ENCODE results near the gene AMBP.

AMBP gene

DNA sequence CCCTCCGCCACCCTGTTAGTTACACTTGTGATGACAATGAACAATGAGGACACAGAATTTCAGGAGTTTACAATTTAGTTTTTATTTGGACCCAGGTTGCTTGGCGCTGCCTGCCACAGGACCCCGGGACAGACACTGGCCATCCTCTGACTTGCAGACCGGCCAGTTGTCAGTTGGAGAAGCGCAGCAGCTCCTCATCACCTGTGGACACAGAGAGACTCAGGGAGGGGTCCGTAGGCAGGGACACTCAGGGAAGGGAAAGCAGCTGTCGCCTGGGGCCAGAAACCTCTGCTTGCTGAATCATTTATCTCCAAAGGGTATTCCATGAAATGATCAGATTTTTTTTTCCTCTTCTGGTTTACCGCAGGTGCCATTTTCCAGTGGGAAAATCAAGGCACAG lies 18.0 kb downstream of the AMBP start:
- H3K9me2 ChIP-seq (replicated peaks; ENCODE audit: low read depth, low read length), result no peaks in the 10 kb centered on the region
- H3K27me3 ChIP-seq (ENCODE audit: insufficient read depth, low read length, poor library complexity, severe bottlenecking), result no peaks in the 10 kb centered on the region
- TF ChIP-seq EZH2phosphoT487 (IDR thresholded peaks at IDR 0.05; ENCODE audit: borderline replicate concordance), result no peak
- no peak for TF ChIP-seq CTCF (conservative IDR thresholded peaks at IDR 0.05; ENCODE audit: low read length)
- no peaks in the 10 kb centered on the region for H3K36me3 ChIP-seq (ENCODE audit: insufficient read depth, low read length)
- no peak overlapping the region for H2AFZ ChIP-seq (ENCODE audit: low read length)
- H3K4me2 ChIP-seq (ENCODE audit: low read depth, low read length, poor library complexity, severe bottlenecking), result no peak overlapping the region
- no peaks in the 10 kb centered on the region for H3F3A ChIP-seq (ENCODE audit: low read depth)
- no peak overlapping the region for H3K4me3 ChIP-seq (ENCODE audit: low read length, poor library complexity, severe bottlenecking)
- no peak overlapping the region for H3K9ac ChIP-seq (ENCODE audit: low read depth, low read length, poor library complexity, severe bottlenecking)
- no peaks in the 10 kb centered on the region for H3K9me3 ChIP-seq (ENCODE audit: insufficient read depth, low read depth, low read length)
- no peaks in the 10 kb centered on the region for H3K4me1 ChIP-seq (ENCODE audit: insufficient read depth, low read length, poor library complexity, severe bottlenecking)
- H3K79me2 ChIP-seq (ENCODE audit: insufficient read depth, low read length), result no peaks in the 10 kb centered on the region
- H4K20me1 ChIP-seq (ENCODE audit: insufficient read depth, low read length, poor library complexity, severe bottlenecking), result no peaks in the 10 kb centered on the region

GRCh38 chr9:114059047-114059803 lies 18.9 kb downstream of the AMBP start:
- Histone ChIP-seq H3K79me2 (ENCODE audit: insufficient read depth, low read length) (no peaks in the 10 kb centered on the region), H4K20me1 (ENCODE audit: insufficient read depth, low read length, poor library complexity, severe bottlenecking) (no peaks in the 10 kb centered on the region), H3K4me2 (ENCODE audit: low read depth, low read length, poor library complexity, severe bottlenecking) (no peak overlapping the region), H3K4me3 (ENCODE audit: low read length, poor library complexity, severe bottlenecking) (no peak overlapping the region), H3K9ac (ENCODE audit: low read depth, low read length, poor library complexity, severe bottlenecking) (no peak overlapping the region), H3K9me2 (replicated peaks; ENCODE audit: low read depth, low read length) (no peaks in the 10 kb centered on the region), H3K9me3 (ENCODE audit: insufficient read depth, low read depth, low read length) (no peaks in the 10 kb centered on the region), H3K27me3 (ENCODE audit: insufficient read depth, low read length, poor library complexity, severe bottlenecking) (no peaks in the 10 kb centered on the region), H3F3A (ENCODE audit: low read depth) (no peaks in the 10 kb centered on the region), H2AFZ (ENCODE audit: low read length) (no peak overlapping the region), H3K36me3 (ENCODE audit: insufficient read depth, low read length) (no peaks in the 10 kb centered on the region), H3K4me1 (ENCODE audit: insufficient read depth, low read length, poor library complexity, severe bottlenecking) (no peaks in the 10 kb centered on the region)
- TF ChIP-seq CTCF (conservative IDR thresholded peaks at IDR 0.05; ENCODE audit: low read length) (no peak), EZH2phosphoT487 (IDR thresholded peaks at IDR 0.05; ENCODE audit: borderline replicate concordance) (no peak)

- H4K20me1 ChIP-seq (ENCODE audit: insufficient read depth, low read length, poor library complexity, severe bottlenecking), result no peaks in the 10 kb centered on the region
Observed at GRCh38 chr9:114058688-114059046, 19.4 kb downstream of the AMBP start.

More at GRCh38 chr9:114058688-114059046, 19.4 kb downstream of the AMBP start:
- Histone ChIP-seq H3K4me2 (ENCODE audit: low read depth, low read length, poor library complexity, severe bottlenecking) (no peak overlapping the region), H3F3A (ENCODE audit: low read depth) (no peaks in the 10 kb centered on the region), H3K79me2 (ENCODE audit: insufficient read depth, low read length) (no peaks in the 10 kb centered on the region), H3K4me3 (ENCODE audit: low read length, poor library complexity, severe bottlenecking) (no peak overlapping the region), H3K27me3 (ENCODE audit: insufficient read depth, low read length, poor library complexity, severe bottlenecking) (no peaks in the 10 kb centered on the region), H2AFZ (ENCODE audit: low read length) (no peak overlapping the region), H3K9me2 (replicated peaks; ENCODE audit: low read depth, low read length) (no peaks in the 10 kb centered on the region), H3K9me3 (ENCODE audit: insufficient read depth, low read depth, low read length) (no peaks in the 10 kb centered on the region), H3K9ac (ENCODE audit: low read depth, low read length, poor library complexity, severe bottlenecking) (no peak overlapping the region), H3K4me1 (ENCODE audit: insufficient read depth, low read length, poor library complexity, severe bottlenecking) (no peaks in the 10 kb centered on the region), H3K36me3 (ENCODE audit: insufficient read depth, low read length) (peaks cover 4% of the 10 kb centered on the region; the same call in 1 of the 2 replicates)
- TF ChIP-seq CTCF (conservative IDR thresholded peaks at IDR 0.05; ENCODE audit: low read length) (no peak), EZH2phosphoT487 (IDR thresholded peaks at IDR 0.05; ENCODE audit: borderline replicate concordance) (no peak)
